Adrenal gland (tissue), 12 donors: ENCODE results near the gene CPN1. TPM values are rescaled to one million over a fixed set of nuclear protein-coding genes. Genes with fewer than 3 reads are reported as not detected.
"Not testable (repeated sequence)": the region's sequence is repeated elsewhere in the genome, so short reads cannot be mapped to it uniquely, and the experiment has no call there.

Source experiments
- DNase-seq, 7 donors: peaks; one replicate each; pipeline ENCODE4 v3.0.0-alpha.2; 2019 to 2020
- H3K27ac ChIP-seq, 5 donors: fragments of 200-600 bp; sonication (generic) in 4 of 5; 1 replicate in 3 of 5; 2 replicates in 2 of 5; pipeline versions ENCODE4 v1.5.1 to v1.8.0; 2016 to 2020; ENCODE audit warnings: mild to moderate bottlenecking in 1 of 5
- H3K27me3 ChIP-seq: fragments of 200-600 bp; 2 replicates; pipeline ENCODE4 v1.8.0; 2021
- H3K36me3 ChIP-seq, 2 donors: fragments of 200-600 bp; replicated peaks in 1 of 2; 1 replicate in 1 of 2; 2 replicates in 1 of 2; pipeline versions ENCODE4 v1.5.1 to v1.8.0; 2018 to 2022
- H3K4me1 ChIP-seq, 2 donors: fragments of 200-600 bp; replicated peaks in 1 of 2; 1 replicate in 1 of 2; 2 replicates in 1 of 2; pipeline versions ENCODE4 v1.5.1 to v1.8.0; 2018 to 2021
- H3K4me3 ChIP-seq, 4 donors: fragments of 200-600 bp; sonication (generic) in 3 of 4; one replicate each; pipeline ENCODE4 v1.5.1; 2016 to 2018
- H3K9me3 ChIP-seq, 3 donors: fragments of 200-600 bp; sonication (generic) in 1 of 3; replicated peaks in 1 of 3; 1 replicate in 2 of 3; 2 replicates in 1 of 3; pipeline versions ENCODE4 v1.5.1 to v1.8.0; 2016 to 2021
- CTCF ChIP-seq, 6 experiments: fragments of 450-650 bp in 4 of 6; fragments of 200-600 bp in 2 of 6; sonication (generic) in 1 of 6; IDR thresholded peaks; 1 replicate in 5 of 6; 2 replicates in 1 of 6; pipeline versions ENCODE4 v1.5.1 to v1.8.0; 2016 to 2021; ENCODE audit warnings: antibody characterized with exemption in 6 of 6, mild to moderate bottlenecking in 2 of 6, moderate library complexity in 1 of 6
- POLR2A ChIP-seq, 2 donors: fragments of 450-650 bp; IDR thresholded peaks; one replicate each; pipeline ENCODE4 v1.6.1; 2017; ENCODE audit warnings: antibody characterized with exemption in 2 of 2, mild to moderate bottlenecking in 2 of 2, moderate library complexity in 1 of 2
- WGBS, 4 donors: extraction: QIAGEN DNeasy Blood & Tissue Kit in 2 of 4; methylation state at CpG; one replicate each; pipeline versions ENCODE4 v1.1.5 to v1.1.7; 2013 to 2017; 5-methylcytosine and 5-hydroxymethylcytosine counted together
- intact Hi-C, 2 donors: fragments of 100-400 bp; cut with DNase I; formaldehyde crosslinking; loops; one replicate each; pipeline versions ENCODE4 v1.14.1 to v1.15.0; 2022 to 2023
- polyA plus RNA-seq, 3 donors: library from polyadenylated mRNA; stranded (reverse); fragments of 200-250 nt in 2 of 3; fragments of 350-450 nt in 1 of 3; fragmentation: Illumina TruSeq in 1 of 3; extraction: RNeasy Lipid Tissue Mini Kit (QIAGEN cat#74804) in 1 of 3; gene quantifications; one replicate each; pipeline ENCODE4 v1.2.3, GENCODE V29; 2013 to 2014
- total RNA-seq, 9 donors: library from RNA; depleted of rRNA in 4 of 9; stranded (reverse); fragments of >200 nt in 4 of 9; fragments of 120-200 nt in 1 of 9; fragmentation: NEBNext Ultra II Directional in 1 of 9; extraction: Animal tissue kit (Norgen Biotek cat#: 25700) in 1 of 9; gene quantifications; one replicate each; pipeline versions ENCODE4 v1.1.0 to v1.2.4, GENCODE V29; 2013 to 2023
- donor health status: healthy with polysubstance abuse.
- donor health status: Bipolar disorder and iron deficiency.
- donor health status: DM: yes; HTN: yes; CAD: no.
- donor health status: DM: no; HTN: no; CAD: no.
- donor health status: DM: no; HTN: no; CAD: no.
- donor health status: DM: yes; HTN: yes; CAD: no.

The CPN1 gene
- total and polyA plus RNA-seq, 12 donors = not detected

GRCh38 chr10:100013621-100014020 is 68.0 kb downstream of the CPN1 start:
- intact Hi-C loops = loop anchor here in 1 of 2 donors (5.0 kb wide), 1 partner anchor 41 kb away; no protein-coding TSS in a partner anchor
- no peak for DNase-seq
- TF ChIP-seq CTCF (IDR thresholded peaks at IDR 0.05) = no peak
- Histone ChIP-seq H3K27me3 (no peaks in the 10 kb centered on the region), H3K4me3 (no peak overlapping the region), H3K27ac (no peak overlapping the region), H3K9me3 (no peaks in the 10 kb centered on the region), H3K4me1 (peaks cover 4 to 5% of the 10 kb centered on the region in 2 donors), H3K36me3 (no peaks in the 10 kb centered on the region)
- WGBS, 4 donors = 86 to 100% (median 94%) methylated on average over 1 of the region's 1 CpG

- not testable (repeated sequence) for H3K36me3 ChIP-seq, H3K27ac ChIP-seq, H3K9me3 ChIP-seq, H3K27me3 ChIP-seq, DNase-seq, H3K4me3 ChIP-seq
- intact Hi-C loops = loop anchor here in 1 of 2 donors (5.0 kb wide), 1 partner anchor 40 kb away; no protein-coding TSS in a partner anchor
- 90 to 92% (median 91%) methylated on average over 20 of the region's 20 CpGs for WGBS, 4 donors
- H3K4me1 ChIP-seq = peaks cover 20 to 22% of the 10 kb centered on the region in 2 donors
These were observed 69.8 kb downstream of the CPN1 start for GRCh38 chr10:100011906-100012305.

- Histone ChIP-seq H3K27ac (peak within 1 kb of the TSS in 4 of 5 donors; percentile 20 to 92 (median 78)), H3K4me1 (peaks cover 31 to 40% of the 10 kb centered on the region in 2 donors), H3K36me3 (no peaks in the 10 kb centered on the region), H3K4me3 (peak within 1 kb of the TSS in 2 of 4 donors; percentile 50 to 91), H3K9me3 (no peaks in the 10 kb centered on the region), H3K27me3 (no peaks in the 10 kb centered on the region)
- peak; percentile 79 to 87 (median 84) for DNase-seq
- TF ChIP-seq CTCF (IDR thresholded peaks at IDR 0.05) (peak in 5 of 6 experiments; percentile 11 to 87 (median 51)), POLR2A (IDR thresholded peaks at IDR 0.05) (peak; percentile 51 to 53)
- 2 to 8% (median 4%) methylated on average over 13 to 86 of the region's 86 CpGs for WGBS, 4 donors
- intact Hi-C loops = loop anchor here in 1 of 2 donors (5.0 kb wide), 1 partner anchor 38 kb away; no protein-coding TSS in a partner anchor
These were observed 71.6 kb downstream of the CPN1 start, which contains the start of gene DNMBP for GRCh38 chr10:100009793-100010676. TSS of gene DNMBP (minus strand) at chr10:100009947. CDS start at chr10:99972124, 37,823 bp downstream.

- Histone ChIP-seq H3K9me3 (no peaks in the 10 kb centered on the region), H3K4me3 (peak overlapping the region in 2 of 4 donors; percentile 50 to 91), H3K27ac (peak overlapping the region in 4 of 5 donors; percentile 20 to 92 (median 78)), H3K4me1 (peaks cover 31 to 47% of the 10 kb centered on the region in 2 donors), H3K36me3 (no peaks in the 10 kb centered on the region), H3K27me3 (no peaks in the 10 kb centered on the region)
- TF ChIP-seq POLR2A (IDR thresholded peaks at IDR 0.05) (no peak), CTCF (IDR thresholded peaks at IDR 0.05) (peak in 2 of 6 experiments; percentile 18 to 22)
- WGBS, 4 donors = 0 to 1% (median 0%) methylated on average over 13 to 45 of the region's 45 CpGs
- peak; percentile 26 to 63 (median 57) for DNase-seq
- intact Hi-C loops = no loop called here
These were observed 72.3 kb downstream of the CPN1 start for GRCh38 chr10:100009283-100009792.
